Gastrocnemius medialis (tissue), 4 donors: ENCODE results near the gene ENTPD6.

Experiments
- CTCF ChIP-seq, 5 experiments: fragments of 450-650 bp in 3 of 5; fragments of 200-600 bp in 2 of 5; sonication (generic) in 2 of 5; IDR thresholded peaks in 4 of 5; conservative IDR thresholded peaks in 1 of 5; 1 replicate in 4 of 5; 2 replicates in 1 of 5; pipeline ENCODE4 v1.5.1; 2016 to 2019; ENCODE audit warnings: antibody characterized with exemption in 5 of 5, mild to moderate bottlenecking in 3 of 5, moderate library complexity in 3 of 5
- POLR2A ChIP-seq, 2 donors: fragments of 450-650 bp; IDR thresholded peaks; one replicate each; pipeline ENCODE4 v1.6.1; 2017; ENCODE audit warnings: antibody characterized with exemption in 2 of 2, mild to moderate bottlenecking in 2 of 2, moderate library complexity in 2 of 2

- TF ChIP-seq POLR2A (IDR thresholded peaks at IDR 0.05) (no peak), CTCF (IDR thresholded peaks at IDR 0.05 in 4 of 5, conservative IDR thresholded peaks at IDR 0.05 in 1 of 5) (no peak)
Measured at GRCh38 chr20:25176184-25176583, 19.3 kb upstream of the ENTPD6 start.
